Endothelial cell of umbilical vein (primary cell): ENCODE data around the gene MASP2. TPM values are rescaled to one million over a fixed set of nuclear protein-coding genes. Genes with fewer than 3 reads are reported as not detected.

ENCODE experiments used
- BruUV-seq: library from RNA; stranded (reverse); fragments of 400-500 nt; replicated peaks from 2 replicates; lab custom pipeline; 2021; lab: Mats Ljungman, UMichigan
- CTCF ChIA-PET: fragments of 300-600, 350-600 bp; sonication (Branson Sonifier 250); formaldehyde crosslinking; loops from one replicate; lab custom pipeline; 2021; ENCODE audit warnings: antibody characterized with exemption, inconsistent platforms; lab: Charles Lee
- POLR2A ChIA-PET: fragments of 300-600, 350-600 bp; sonication (Branson Sonifier 250); formaldehyde crosslinking; loops from one replicate; lab custom pipeline; 2021; ENCODE audit warnings: antibody characterized with exemption, inconsistent platforms; lab: Charles Lee
- DNase-seq: peaks from one replicate; pipeline ENCODE4 v3.0.0-alpha.2; 2011; ENCODE audit warnings: low read depth, low spot score
- FAIRE-seq: peaks from 2 replicates; lab custom pipeline; 2011; peaks lifted over from hg19 to GRCh38; lab: Jason Lieb, UNC
- H2AFZ ChIP-seq: 2 replicates; pipeline ENCODE4 v1.6.0; 2012; ENCODE audit warnings: low read depth, low read length, control low read depth, inconsistent platforms
- H3K27ac ChIP-seq: 2 replicates; pipeline ENCODE4 v1.5.1; 2011; ENCODE audit warnings: low read depth, mild to moderate bottlenecking, control low read depth, low read length, moderate library complexity; ENCODE audit not compliant: insufficient read depth
- H3K27me3 ChIP-seq, 2 experiments: 2 replicates each; pipeline versions ENCODE4 v1.6.0 to v1.6.1; 2011; ENCODE audit warnings: low read length in 2 of 2, mixed read lengths in 1 of 2; ENCODE audit not compliant: control insufficient read depth in 2 of 2, insufficient read depth in 2 of 2
- H3K36me3 ChIP-seq, 2 experiments: 2 replicates in 1 of 2; 3 replicates in 1 of 2; pipeline ENCODE4 v1.5.1; 2011; ENCODE audit warnings: low read length in 2 of 2, mild to moderate bottlenecking in 1 of 2, moderate library complexity in 1 of 2; ENCODE audit not compliant: control insufficient read depth in 2 of 2, insufficient read depth in 2 of 2; ENCODE audit errors: extremely low read depth in 1 of 2
- H3K4me1 ChIP-seq: 3 replicates; pipeline ENCODE4 v1.5.1; 2011; ENCODE audit warnings: mild to moderate bottlenecking, low read length; ENCODE audit not compliant: control insufficient read depth, insufficient read depth; ENCODE audit errors: extremely low read depth
- H3K4me2 ChIP-seq: 2 replicates; pipeline ENCODE4 v1.6.1; 2011; ENCODE audit warnings: low read length, control low read depth, mixed read lengths; ENCODE audit not compliant: insufficient read depth
- H3K4me3 ChIP-seq, 3 experiments: fragments of 200-600 bp in 1 of 3; sonication (generic), shearing (Covaris generic) in 1 of 3; replicated peaks in 1 of 3; 2 replicates each; pipeline ENCODE4 v1.5.1; 2011 to 2016; ENCODE audit warnings: control low read depth in 3 of 3, low read length in 3 of 3, mild to moderate bottlenecking in 2 of 3, inconsistent platforms in 1 of 3, low read depth in 1 of 3, moderate library complexity in 1 of 3; ENCODE audit not compliant: insufficient read depth in 1 of 3
- H3K79me2 ChIP-seq: 2 replicates; pipeline ENCODE4 v1.6.0; 2012; ENCODE audit warnings: low read length, inconsistent platforms; ENCODE audit not compliant: control insufficient read depth, insufficient read depth
- H3K9ac ChIP-seq: replicated peaks from 2 replicates; pipeline ENCODE3; 2011; ENCODE audit warnings: low read length, control low read depth; ENCODE audit not compliant: insufficient read depth; ENCODE audit errors: extremely low read depth
- H3K9me1 ChIP-seq: replicated peaks from 3 replicates; pipeline ENCODE4 v1.6.0; 2011; ENCODE audit warnings: mild to moderate bottlenecking, low read length; ENCODE audit not compliant: control insufficient read depth, insufficient read depth; ENCODE audit errors: extremely low read depth
- H3K9me3 ChIP-seq: replicated peaks from 2 replicates; pipeline ENCODE4 v1.5.1; 2012; ENCODE audit warnings: low read length, inconsistent platforms; ENCODE audit not compliant: control insufficient read depth, insufficient read depth
- H4K20me1 ChIP-seq: replicated peaks from 2 replicates; pipeline ENCODE3; 2011; ENCODE audit warnings: mild to moderate bottlenecking, low read length; ENCODE audit not compliant: control insufficient read depth, insufficient read depth; ENCODE audit errors: extremely low read depth
- CTCF ChIP-seq, 2 donors: IDR thresholded peaks; 1 replicate in 1 of 2; 2 replicates in 1 of 2; pipeline ENCODE4 v1.5.1; 2011; ENCODE audit warnings: low read length in 2 of 2, mild to moderate bottlenecking in 2 of 2, moderate library complexity in 2 of 2, control low read depth in 1 of 2, inconsistent platforms in 1 of 2, low read depth in 1 of 2; ENCODE audit not compliant: insufficient read depth in 1 of 2; ENCODE audit errors: extremely low read depth in 1 of 2
- EZH2 ChIP-seq: IDR thresholded peaks from 2 replicates; pipeline ENCODE4 v1.6.1; 2012; ENCODE audit warnings: borderline replicate concordance, low read depth, mild to moderate bottlenecking, moderate library complexity, low read length, inconsistent platforms; ENCODE audit not compliant: severe bottlenecking
- FOS ChIP-seq: IDR thresholded peaks from 2 replicates; pipeline ENCODE4 v1.6.1; 2011; ENCODE audit warnings: mild to moderate bottlenecking, low read length, moderate library complexity, borderline replicate concordance; ENCODE audit not compliant: insufficient read depth
- GATA2 ChIP-seq: IDR thresholded peaks from 2 replicates; pipeline ENCODE4 v1.7.0; 2011; ENCODE audit warnings: low read depth, mild to moderate bottlenecking, moderate library complexity, mixed read lengths, low read length; ENCODE audit not compliant: insufficient read length, insufficient read depth
- JUN ChIP-seq: IDR thresholded peaks from 2 replicates; pipeline ENCODE4 v1.6.1; 2011; ENCODE audit warnings: borderline replicate concordance, low read depth; ENCODE audit not compliant: insufficient read length, insufficient read depth
- MAX ChIP-seq: IDR thresholded peaks from 2 replicates; pipeline ENCODE4 v1.6.1; 2011; ENCODE audit not compliant: insufficient read depth, insufficient read length
- MYC ChIP-seq: IDR thresholded peaks from one replicate; pipeline ENCODE4 v1.6.1; 2011; ENCODE audit warnings: mild to moderate bottlenecking, low read depth, low read length
- POLR2A ChIP-seq: IDR thresholded peaks from 2 replicates; pipeline ENCODE4 v1.6.1; 2012; ENCODE audit warnings: low read depth, mild to moderate bottlenecking, control low read depth, low read length
- POLR2AphosphoS5 ChIP-seq: IDR thresholded peaks from 2 replicates; pipeline ENCODE4 v1.6.1; 2012; ENCODE audit warnings: low read depth, mild to moderate bottlenecking, control low read depth, low read length, moderate library complexity; ENCODE audit not compliant: insufficient read depth
- dilution Hi-C: fragments of 300-500 bp; cut with MboI; formaldehyde crosslinking; loops from one replicate; pipeline ENCODE4 v1.15.0; 2019; ENCODE audit warnings: low sequenced_read_pairs; ENCODE audit not compliant: extremely low pct_ligation_motif_present
- intact Hi-C: fragments of 100-400 bp; cut with micrococcal nuclease; formaldehyde crosslinking; loops from one replicate; pipeline ENCODE4 v1.10.0; 2022
- polyA plus RNA-seq, 4 experiments: library from polyadenylated mRNA; depleted of rRNA in 3 of 4; stranded (reverse) in 3 of 4; unstranded in 1 of 4; fragments of >200 nt; gene quantifications; 2 replicates each; pipeline versions ENCODE4 v1.2.1 to v1.2.3, GENCODE V29; 2011 to 2012; ENCODE audit warnings: missing spikeins in 1 of 4
- total RNA-seq: library from RNA; stranded (reverse); gene quantifications from 2 replicates; pipeline ENCODE4 v1.2.3, GENCODE V29; 2021

The MASP2 gene
- total and polyA plus RNA-seq, 2 donors (not counting 3 experiments of a cell fraction or from before 2014, with no cell fraction given) = 0.53 TPM; not detected in 1

- ChIA-PET CTCF (interaction anchor here (3.1 to 4.8 kb wide), 3 partner anchors 22 to 671 kb away, joined by 21 to 373 read pairs (median 69); partner anchors contain the start of gene SRM), POLR2A (no interaction called here)
- no TSS peak for BruUV-seq
These were observed 7.5 kb downstream of the MASP2 start for GRCh38 chr1:11039351-11040104.

More at GRCh38 chr1:11039351-11040104, 7.5 kb downstream of the MASP2 start:
- Histone ChIP-seq H3K79me2 (no peaks in the 10 kb centered on the region), H3K9me1 (no peaks in the 10 kb centered on the region), H3K4me3 (no peak overlapping the region), H4K20me1 (no peaks in the 10 kb centered on the region), H3K27ac (no peak overlapping the region), H3K36me3 (no peaks in the 10 kb centered on the region), H3K9ac (no peak overlapping the region), H3K4me1 (no peaks in the 10 kb centered on the region), H3K9me3 (no peaks in the 10 kb centered on the region), H3K4me2 (no peak overlapping the region), H3K27me3 (no peaks in the 10 kb centered on the region), H2AFZ (no peak overlapping the region)
- intact Hi-C loops = no loop called here
- TF ChIP-seq MYC (no peak), GATA2 (no peak), EZH2 (no peak), MAX (no peak), POLR2AphosphoS5 (no peak), POLR2A (no peak), FOS (no peak), JUN (no peak), CTCF (IDR thresholded peaks at IDR 0.05; ENCODE audit: extremely low read depth in 1 of 2, insufficient read depth in 1 of 2, low read depth in 1 of 2, low read length in 2 of 2) (no peak)
- DNase-seq = no peak
- dilution Hi-C loops = no loop called here
- no peak for FAIRE-seq
